Adrenal gland (tissue), 12 donors: ENCODE results near the gene OSGEP. TPM values are rescaled to one million over a fixed set of nuclear protein-coding genes. Genes with fewer than 3 reads are reported as not detected.

Source experiments
- DNase-seq, 7 donors: peaks; one replicate each; pipeline ENCODE4 v3.0.0-alpha.2; 2019 to 2020
- H3K27ac ChIP-seq, 5 donors: fragments of 200-600 bp; sonication (generic) in 4 of 5; 1 replicate in 3 of 5; 2 replicates in 2 of 5; pipeline versions ENCODE4 v1.5.1 to v1.8.0; 2016 to 2020; ENCODE audit warnings: mild to moderate bottlenecking in 1 of 5
- H3K27me3 ChIP-seq: fragments of 200-600 bp; 2 replicates; pipeline ENCODE4 v1.8.0; 2021
- H3K36me3 ChIP-seq, 2 donors: fragments of 200-600 bp; replicated peaks in 1 of 2; 1 replicate in 1 of 2; 2 replicates in 1 of 2; pipeline versions ENCODE4 v1.5.1 to v1.8.0; 2018 to 2022
- H3K4me1 ChIP-seq, 2 donors: fragments of 200-600 bp; replicated peaks in 1 of 2; 1 replicate in 1 of 2; 2 replicates in 1 of 2; pipeline versions ENCODE4 v1.5.1 to v1.8.0; 2018 to 2021
- H3K4me3 ChIP-seq, 4 donors: fragments of 200-600 bp; sonication (generic) in 3 of 4; one replicate each; pipeline ENCODE4 v1.5.1; 2016 to 2018
- H3K9me3 ChIP-seq, 3 donors: fragments of 200-600 bp; sonication (generic) in 1 of 3; replicated peaks in 1 of 3; 1 replicate in 2 of 3; 2 replicates in 1 of 3; pipeline versions ENCODE4 v1.5.1 to v1.8.0; 2016 to 2021
- CTCF ChIP-seq, 6 experiments: fragments of 450-650 bp in 4 of 6; fragments of 200-600 bp in 2 of 6; sonication (generic) in 1 of 6; IDR thresholded peaks; 1 replicate in 5 of 6; 2 replicates in 1 of 6; pipeline versions ENCODE4 v1.5.1 to v1.8.0; 2016 to 2021; ENCODE audit warnings: antibody characterized with exemption in 6 of 6, mild to moderate bottlenecking in 2 of 6, moderate library complexity in 1 of 6
- POLR2A ChIP-seq, 2 donors: fragments of 450-650 bp; IDR thresholded peaks; one replicate each; pipeline ENCODE4 v1.6.1; 2017; ENCODE audit warnings: antibody characterized with exemption in 2 of 2, mild to moderate bottlenecking in 2 of 2, moderate library complexity in 1 of 2
- WGBS, 4 donors: extraction: QIAGEN DNeasy Blood & Tissue Kit in 2 of 4; methylation state at CpG; one replicate each; pipeline versions ENCODE4 v1.1.5 to v1.1.7; 2013 to 2017; 5-methylcytosine and 5-hydroxymethylcytosine counted together
- intact Hi-C, 2 donors: fragments of 100-400 bp; cut with DNase I; formaldehyde crosslinking; loops; one replicate each; pipeline versions ENCODE4 v1.14.1 to v1.15.0; 2022 to 2023
- polyA plus RNA-seq, 3 donors: library from polyadenylated mRNA; stranded (reverse); fragments of 200-250 nt in 2 of 3; fragments of 350-450 nt in 1 of 3; fragmentation: Illumina TruSeq in 1 of 3; extraction: RNeasy Lipid Tissue Mini Kit (QIAGEN cat#74804) in 1 of 3; gene quantifications; one replicate each; pipeline ENCODE4 v1.2.3, GENCODE V29; 2013 to 2014
- total RNA-seq, 9 donors: library from RNA; depleted of rRNA in 4 of 9; stranded (reverse); fragments of >200 nt in 4 of 9; fragments of 120-200 nt in 1 of 9; fragmentation: NEBNext Ultra II Directional in 1 of 9; extraction: Animal tissue kit (Norgen Biotek cat#: 25700) in 1 of 9; gene quantifications; one replicate each; pipeline versions ENCODE4 v1.1.0 to v1.2.4, GENCODE V29; 2013 to 2023
- donor health status: healthy with polysubstance abuse.
- donor health status: Bipolar disorder and iron deficiency.
- donor health status: DM: yes; HTN: yes; CAD: no.
- donor health status: DM: no; HTN: no; CAD: no.
- donor health status: DM: no; HTN: no; CAD: no.
- donor health status: DM: yes; HTN: yes; CAD: no.

Gene OSGEP
- total and polyA plus RNA-seq, 12 donors, result 25.0 to 102 (median 37.5) TPM

GRCh38 chr14:20429801-20430669 lies 24.6 kb downstream of the OSGEP start:
- 59 to 93% (median 73%) methylated on average over 8 to 30 of the region's 30 CpGs for WGBS, 4 donors
- no peaks in the 10 kb centered on the region for H3K27me3 ChIP-seq
- no peak for DNase-seq
- H3K36me3 ChIP-seq, result no peaks in the 10 kb centered on the region
- intact Hi-C loops, result no loop called here
- H3K9me3 ChIP-seq, result no peaks in the 10 kb centered on the region
- TF ChIP-seq POLR2A (IDR thresholded peaks at IDR 0.05) (no peak), CTCF (IDR thresholded peaks at IDR 0.05) (no peak)
- no peaks in the 10 kb centered on the region for H3K4me1 ChIP-seq
- H3K27ac ChIP-seq, result no peak overlapping the region
- H3K4me3 ChIP-seq, result no peak overlapping the region

- no peak for TF ChIP-seq POLR2A (IDR thresholded peaks at IDR 0.05)
- no peak for TF ChIP-seq CTCF (IDR thresholded peaks at IDR 0.05)
- Histone ChIP-seq H3K4me3 (no peak overlapping the region), H3K36me3 (no peaks in the 10 kb centered on the region), H3K27me3 (no peaks in the 10 kb centered on the region), H3K4me1 (no peaks in the 10 kb centered on the region), H3K9me3 (no peaks in the 10 kb centered on the region), H3K27ac (no peak overlapping the region)
- 23 to 55% (median 39%) methylated on average over 3 to 5 of the region's 5 CpGs for WGBS, 4 donors
- intact Hi-C loops, result no loop called here
- no peak for DNase-seq
These were observed 25.8 kb downstream of the OSGEP start for GRCh38 chr14:20428802-20429201.

GRCh38 chr14:20428010-20428365 lies 26.6 kb downstream of the OSGEP start:
- H3K27me3 ChIP-seq, result no peaks in the 10 kb centered on the region
- 64 to 75% (median 74%) methylated on average over 5 of the region's 5 CpGs for WGBS, 4 donors
- intact Hi-C loops, result no loop called here
- H3K36me3 ChIP-seq, result no peaks in the 10 kb centered on the region
- peak overlapping the region in 2 of 5 donors; percentile 24 to 45 for H3K27ac ChIP-seq
- H3K4me1 ChIP-seq, result no peaks in the 10 kb centered on the region
- H3K9me3 ChIP-seq, result no peaks in the 10 kb centered on the region
- H3K4me3 ChIP-seq, result no peak overlapping the region
- TF ChIP-seq POLR2A (IDR thresholded peaks at IDR 0.05) (no peak), CTCF (IDR thresholded peaks at IDR 0.05) (no peak)
- DNase-seq, result no peak

GRCh38 chr14:20427231-20428009 lies 27.2 kb downstream of the OSGEP start:
- no peaks in the 10 kb centered on the region for H3K4me1 ChIP-seq
- H3K27ac ChIP-seq, result peak overlapping the region in 2 of 5 donors; percentile 45 to 57
- TF ChIP-seq POLR2A (IDR thresholded peaks at IDR 0.05) (no peak), CTCF (IDR thresholded peaks at IDR 0.05) (no peak)
- H3K9me3 ChIP-seq, result no peaks in the 10 kb centered on the region
- intact Hi-C loops, result no loop called here
- H3K4me3 ChIP-seq, result peak overlapping the region in 1 of 4 donors; percentile 17
- H3K36me3 ChIP-seq, result no peaks in the 10 kb centered on the region
- H3K27me3 ChIP-seq, result no peaks in the 10 kb centered on the region
- 59 to 65% (median 59%) methylated on average over 5 of the region's 5 CpGs for WGBS, 4 donors
- DNase-seq, result peak in 1 of 7 donors; percentile 12
